ENCODE measurements around the gene GALNT6. TPM values are rescaled to one million over a fixed set of nuclear protein-coding genes. Genes with fewer than 3 reads are reported as not detected.

The GALNT6 gene
- total RNA-seq, 3 donors from 2014 or later (not counting 1 experiment from before 2014, with no cell fraction given): 19.3 to 38.5 (median 33.9) TPM

- intact Hi-C loops (cut with micrococcal nuclease): loop anchor here (1.0 kb wide), 1 partner anchor 33 kb away; no protein-coding TSS in a partner anchor
- peak overlapping the region; percentile 83 to 88 for H3K27ac Mint-ChIP-seq
- Histone ChIP-seq H3K27ac (ENCODE audit: low read length) (peak overlapping the region; percentile 2), H3K27me3 (ENCODE audit: control insufficient read depth, insufficient read depth, low read length) (no peaks in the 10 kb centered on the region), H3K4me1 (ENCODE audit: control insufficient read depth, insufficient read depth, low read length) (peaks cover 21% of the 10 kb centered on the region), H3K36me3 (ENCODE audit: control insufficient read depth, insufficient read depth, low read length) (peaks cover 75% of the 10 kb centered on the region), H3K4me3 (ENCODE audit: low read length) (no peak overlapping the region), H3K9me3 (ENCODE audit: control insufficient read depth, insufficient read depth, low read length) (no peaks in the 10 kb centered on the region)
- DNase-seq (peak in 1 of 2 donors; percentile 43), ATAC-seq (peak; percentile 56 to 63 (median 58))
- peaks cover 21% of the 10 kb centered on the region for H3K36me3 Mint-ChIP-seq
- no peaks in the 10 kb centered on the region for H3K27me3 Mint-ChIP-seq (ENCODE audit: low read depth in 2 of 2)
- TF ChIP-seq CTCF (IDR thresholded peaks at IDR 0.05): no peak
- peaks cover 73 to 78% of the 10 kb centered on the region in 2 donors for H3K4me1 Mint-ChIP-seq
- no peaks in the 10 kb centered on the region for H3K9me3 Mint-ChIP-seq
- peak overlapping the region; percentile 73 for H3K4me3 Mint-ChIP-seq
- WGBS (ENCODE audit: insufficient coverage): 90% methylated on average over 5 of the region's 6 CpGs
Observed at GRCh38 chr12:51307655-51308593, 83.3 kb downstream of the GALNT6 start.

DNA sequence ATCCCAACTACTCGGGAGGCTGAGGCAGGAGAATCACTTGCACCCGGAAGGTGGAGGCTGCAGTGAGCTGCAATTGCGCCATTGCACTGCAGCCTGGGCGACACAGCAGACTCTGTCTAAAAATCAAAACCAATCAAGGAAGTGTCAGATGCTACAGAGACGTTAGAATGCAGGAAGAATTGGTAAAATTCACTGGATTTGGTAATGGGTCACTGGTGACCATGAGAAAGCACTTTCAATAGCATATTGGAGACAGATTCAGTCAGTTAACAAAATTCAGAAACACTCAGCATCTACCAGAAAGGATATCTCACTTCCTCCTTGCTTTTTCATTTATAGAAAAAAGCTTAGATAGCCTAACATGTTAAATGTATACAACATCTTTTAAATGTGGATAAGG lies 84.7 kb downstream of the GALNT6 start:
- WGBS (ENCODE audit: insufficient coverage): 74% methylated on average over 5 of the region's 5 CpGs
- Histone ChIP-seq H3K4me1 (ENCODE audit: control insufficient read depth, insufficient read depth, low read length) (peaks cover 17% of the 10 kb centered on the region), H3K4me3 (ENCODE audit: low read length) (no peak overlapping the region), H3K27me3 (ENCODE audit: control insufficient read depth, insufficient read depth, low read length) (no peaks in the 10 kb centered on the region), H3K27ac (ENCODE audit: low read length) (no peak overlapping the region), H3K9me3 (ENCODE audit: control insufficient read depth, insufficient read depth, low read length) (no peaks in the 10 kb centered on the region), H3K36me3 (ENCODE audit: control insufficient read depth, insufficient read depth, low read length) (peaks cover 77% of the 10 kb centered on the region)
- Mint-ChIP-seq H3K4me3 (no peak overlapping the region), H3K27ac (peak overlapping the region; percentile 68 to 71), H3K4me1 (peaks cover 65 to 80% of the 10 kb centered on the region in 2 donors), H3K9me3 (no peaks in the 10 kb centered on the region), H3K27me3 (ENCODE audit: low read depth in 2 of 2) (no peaks in the 10 kb centered on the region), H3K36me3 (peaks cover 28% of the 10 kb centered on the region)
- no peak for ATAC-seq
- no peak for DNase-seq
- intact Hi-C loops (cut with micrococcal nuclease): no loop called here
- no peak for TF ChIP-seq CTCF (IDR thresholded peaks at IDR 0.05)

Other genes starting within 250 kb of the GALNT6 start
- 10 to 100 TPM; 26.6 to 34.8 (median 34.8) TPM for gene TFCP2, start 218.3 kb downstream of the GALNT6 start, total RNA-seq
- gene POU6F1, start 173.3 kb downstream of the GALNT6 start, total RNA-seq: 1 to 10 TPM; 5.7 to 6.6 (median 6.0) TPM
- gene DAZAP2, start 152.6 kb downstream of the GALNT6 start, total RNA-seq: 100 to 1,000 TPM; 316 to 350 (median 325) TPM
- 10 to 100 TPM in 2 of 3 donors, 1 to 10 TPM in 1; 6.5 to 26.2 (median 19.0) TPM for gene SMAGP, start 121.0 kb downstream of the GALNT6 start, total RNA-seq
- gene BIN2, start 67.2 kb downstream of the GALNT6 start, total RNA-seq: 100 to 1,000 TPM; 443 to 495 (median 478) TPM
- under 1 TPM in 2 of 3 donors, not detected in 1; 0.53 to 0.66 TPM for gene CELA1, start 44.7 kb downstream of the GALNT6 start, total RNA-seq
- 10 to 100 TPM in 2 of 3 donors, 1 to 10 TPM in 1; 9.8 to 19.2 (median 13.6) TPM for gene SLC4A8, start 33.4 kb upstream of the GALNT6 start, total RNA-seq
- gene SCN8A, start 199.8 kb upstream of the GALNT6 start, total RNA-seq: under 1 TPM; 0.42 to 0.66 (median 0.65) TPM

Data from natural killer cell (primary cell).